ENCODE data around the gene HIGD1B.

DNA sequence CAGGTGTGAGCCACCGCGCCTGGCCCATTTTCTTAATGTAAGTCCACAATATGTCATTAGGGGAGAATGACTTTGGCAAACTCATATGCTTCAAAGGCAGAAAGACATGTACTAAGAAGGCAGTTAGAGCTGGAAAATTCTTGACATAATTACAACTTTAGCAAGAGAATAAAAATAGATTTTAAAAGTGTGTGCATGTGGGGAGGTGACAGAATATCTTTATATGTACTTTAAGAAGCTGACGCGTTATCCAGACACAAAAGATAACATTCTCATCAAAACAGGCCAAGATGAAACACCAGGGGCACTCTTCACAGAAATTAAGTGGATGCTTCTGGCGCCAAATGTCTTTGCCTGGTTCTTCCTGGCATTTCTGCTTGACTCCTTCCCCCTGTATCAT lies 45.8 kb upstream of the HIGD1B start:
- TF ChIP-seq, protein P1, sequence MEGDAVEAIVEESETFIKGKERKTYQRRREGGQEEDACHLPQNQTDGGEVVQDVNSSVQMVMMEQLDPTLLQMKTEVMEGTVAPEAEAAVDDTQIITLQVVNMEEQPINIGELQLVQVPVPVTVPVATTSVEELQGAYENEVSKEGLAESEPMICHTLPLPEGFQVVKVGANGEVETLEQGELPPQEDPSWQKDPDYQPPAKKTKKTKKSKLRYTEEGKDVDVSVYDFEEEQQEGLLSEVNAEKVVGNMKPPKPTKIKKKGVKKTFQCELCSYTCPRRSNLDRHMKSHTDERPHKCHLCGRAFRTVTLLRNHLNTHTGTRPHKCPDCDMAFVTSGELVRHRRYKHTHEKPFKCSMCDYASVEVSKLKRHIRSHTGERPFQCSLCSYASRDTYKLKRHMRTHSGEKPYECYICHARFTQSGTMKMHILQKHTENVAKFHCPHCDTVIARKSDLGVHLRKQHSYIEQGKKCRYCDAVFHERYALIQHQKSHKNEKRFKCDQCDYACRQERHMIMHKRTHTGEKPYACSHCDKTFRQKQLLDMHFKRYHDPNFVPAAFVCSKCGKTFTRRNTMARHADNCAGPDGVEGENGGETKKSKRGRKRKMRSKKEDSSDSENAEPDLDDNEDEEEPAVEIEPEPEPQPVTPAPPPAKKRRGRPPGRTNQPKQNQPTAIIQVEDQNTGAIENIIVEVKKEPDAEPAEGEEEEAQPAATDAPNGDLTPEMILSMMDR (IDR thresholded peaks at IDR 0.05; ENCODE audit: low read depth, low read length) = no peak
- TF ChIP-seq EZH2phosphoT487 (IDR thresholded peaks at IDR 0.05; ENCODE audit: low read depth) = no peak
